Stomach (tissue), 4 donors: ENCODE measurements around the gene PRELID2.

Experiments used
- POLR2A ChIP-seq, 4 donors: fragments of 450-650 bp; IDR thresholded peaks; one replicate each; pipeline ENCODE4 v1.6.1; 2016; ENCODE audit warnings: antibody characterized with exemption in 4 of 4, control low read depth in 2 of 4, mild to moderate bottlenecking in 1 of 4, moderate library complexity in 1 of 4
- POLR2AphosphoS5 ChIP-seq, 3 donors: sonication (generic); formaldehyde crosslinking; IDR thresholded peaks; one replicate each; pipeline ENCODE4 v1.6.1; 2016; ENCODE audit warnings: antibody characterized with exemption in 3 of 3
- TF ChIP-seq, protein P1 (sequence below), 7 experiments: fragments of 450-650 bp in 4 of 7; fragments of 200-600 bp in 3 of 7; sonication (generic) in 3 of 7; IDR thresholded peaks; one replicate each; pipeline ENCODE4 v1.5.1; 2016 to 2019; ENCODE audit warnings: antibody characterized with exemption in 7 of 7, control low read depth in 2 of 7, mild to moderate bottlenecking in 1 of 7

DNA sequence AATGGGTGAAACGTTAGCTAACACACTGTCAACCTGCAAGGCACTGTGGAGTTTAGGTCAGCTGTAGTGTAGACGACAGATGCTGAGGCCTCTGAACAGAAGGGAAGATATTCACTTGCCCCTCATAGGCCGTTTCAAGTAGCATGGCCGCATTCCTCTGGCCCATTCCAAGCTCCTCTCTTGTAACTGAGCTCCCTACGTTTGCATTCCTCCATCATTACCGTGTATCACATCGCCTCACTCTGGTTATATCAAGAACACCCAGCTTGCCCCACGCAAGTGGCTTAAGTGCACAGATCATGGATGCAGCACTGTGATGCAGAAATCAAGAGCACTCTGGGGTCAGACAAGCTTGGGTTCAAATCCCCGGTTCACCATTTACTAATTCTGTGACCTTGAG is 43.3 kb downstream of the PRELID2 start:
- TF ChIP-seq POLR2AphosphoS5 (IDR thresholded peaks at IDR 0.05): no peak
- TF ChIP-seq, protein P1, sequence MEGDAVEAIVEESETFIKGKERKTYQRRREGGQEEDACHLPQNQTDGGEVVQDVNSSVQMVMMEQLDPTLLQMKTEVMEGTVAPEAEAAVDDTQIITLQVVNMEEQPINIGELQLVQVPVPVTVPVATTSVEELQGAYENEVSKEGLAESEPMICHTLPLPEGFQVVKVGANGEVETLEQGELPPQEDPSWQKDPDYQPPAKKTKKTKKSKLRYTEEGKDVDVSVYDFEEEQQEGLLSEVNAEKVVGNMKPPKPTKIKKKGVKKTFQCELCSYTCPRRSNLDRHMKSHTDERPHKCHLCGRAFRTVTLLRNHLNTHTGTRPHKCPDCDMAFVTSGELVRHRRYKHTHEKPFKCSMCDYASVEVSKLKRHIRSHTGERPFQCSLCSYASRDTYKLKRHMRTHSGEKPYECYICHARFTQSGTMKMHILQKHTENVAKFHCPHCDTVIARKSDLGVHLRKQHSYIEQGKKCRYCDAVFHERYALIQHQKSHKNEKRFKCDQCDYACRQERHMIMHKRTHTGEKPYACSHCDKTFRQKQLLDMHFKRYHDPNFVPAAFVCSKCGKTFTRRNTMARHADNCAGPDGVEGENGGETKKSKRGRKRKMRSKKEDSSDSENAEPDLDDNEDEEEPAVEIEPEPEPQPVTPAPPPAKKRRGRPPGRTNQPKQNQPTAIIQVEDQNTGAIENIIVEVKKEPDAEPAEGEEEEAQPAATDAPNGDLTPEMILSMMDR (IDR thresholded peaks at IDR 0.05): no peak
- TF ChIP-seq POLR2A (IDR thresholded peaks at IDR 0.05): no peak
